Measurements from ENCODE around the gene PGAM1. TPM values are rescaled to one million over a fixed set of nuclear protein-coding genes. Genes with fewer than 3 reads are reported as not detected.

The PGAM1 gene
- total and polyA plus RNA-seq, 2 of the 13 experiments (the other 11 are each of a cell fraction or from before 2014, with no cell fraction given), result 354 to 483 TPM

- TF ChIP-seq MTERF4 (CRISPR knock-in tag; IDR thresholded peaks at IDR 0.05) (no peak), REST (IDR thresholded peaks at IDR 0.05; ENCODE audit: borderline replicate concordance in 1 of 2, low read depth in 1 of 2, low read length in 2 of 2) (peak in 1 of 2 experiments; percentile 76; a peak in 3 of 4 replicates), ZNF142 (CRISPR knock-in tag; IDR thresholded peaks at IDR 0.05) (no peak), ZNF781 (CRISPR knock-in tag; IDR thresholded peaks at IDR 0.05; ENCODE audit: borderline replicate concordance, not compliant biosample characterization) (no peak), HNRNPLL (IDR thresholded peaks at IDR 0.05; ENCODE audit: low read depth, low read length, poor library complexity, severe bottlenecking) (no peak), HDAC2 (CRISPR knock-in tag; IDR thresholded peaks at IDR 0.05) (peak; percentile 38; the same call in 1 of the 2 replicates), ZKSCAN5 (CRISPR knock-in tag; IDR thresholded peaks at IDR 0.05) (no peak), ZNF224 (CRISPR knock-in tag; IDR thresholded peaks at IDR 0.05) (no peak), ESRRA (CRISPR knock-in tag; IDR thresholded peaks at IDR 0.05; ENCODE audit: low read depth) (no peak)
Observed at GRCh38 chr10:97411406-97411805, 14.6 kb upstream of the PGAM1 start (continued).

All from HepG2 (cell line).